GM12878 (cell line): ENCODE measurements around the gene ARID4B. TPM values are rescaled to one million over a fixed set of nuclear protein-coding genes. Genes with fewer than 3 reads are reported as not detected.
"Not testable (repeated sequence)": the region's sequence is repeated elsewhere in the genome, so short reads cannot be mapped to it uniquely, and the experiment has no call there.

Source experiments
- ATAC-seq: fragments of 200-7000 bp; cut with Tn5 transposase; 3 replicates; pipeline ENCODE4 v1.9.1; 2020; ENCODE audit warnings: mild to moderate bottlenecking, moderate library complexity
- BruUV-seq: library from RNA; stranded (reverse); fragments of 400-500 nt; replicated peaks from 2 replicates; lab custom pipeline; 2021; lab: Mats Ljungman, UMichigan
- CTCF ChIA-PET: fragments of 300-600 bp; sonication (Branson Sonifier 250); formaldehyde crosslinking; extraction: SDS; loops from one replicate; lab custom pipeline; 2021; ENCODE audit warnings: inconsistent platforms; lab: Yijun Ruan, JAX
- POLR2A ChIA-PET: fragments of 350-600 bp; formaldehyde crosslinking; extraction: SDS; loops from one replicate; lab custom pipeline; 2021; ENCODE audit warnings: inconsistent platforms; lab: Charles Lee
- RAD21 ChIA-PET: fragments of 300-600 bp; sonication (Branson Sonifier 250); formaldehyde crosslinking; loops from one replicate; lab custom pipeline; 2023; ENCODE audit warnings: antibody characterized with exemption; ENCODE audit not compliant: unreplicated experiment; lab: Charles Lee
- SMC1A ChIA-PET: fragments of 300-600 bp; sonication (Branson Sonifier 250); formaldehyde crosslinking; loops from one replicate; lab custom pipeline; 2023; ENCODE audit not compliant: unreplicated experiment, uncharacterized antibody; lab: Charles Lee
- DNase-seq: peaks from one replicate; pipeline ENCODE4 v3.0.0-alpha.2; 2011; ENCODE audit warnings: low read depth, low spot score
- FAIRE-seq: peaks from 3 replicates; lab custom pipeline; 2011; peaks lifted over from hg19 to GRCh38; lab: Jason Lieb, UNC
- H2AFZ ChIP-seq: 2 replicates; pipeline ENCODE4 v1.6.0; 2011; ENCODE audit warnings: low read depth, low read length, control low read depth; ENCODE audit not compliant: control insufficient read depth
- H3K27ac ChIP-seq: 2 replicates; pipeline ENCODE4 v1.5.1; 2011; ENCODE audit warnings: control low read depth; ENCODE audit not compliant: control insufficient read depth, insufficient read depth
- H3K27me3 ChIP-seq, 2 experiments: replicated peaks in 1 of 2; 2 replicates each; pipeline versions ENCODE4 v1.6.0 to v1.6.1; 2011; ENCODE audit warnings: low read length in 1 of 2; ENCODE audit not compliant: control insufficient read depth in 2 of 2, insufficient read depth in 2 of 2
- H3K36me3 ChIP-seq, 2 experiments: 2 replicates each; pipeline ENCODE4 v1.5.1; 2011; ENCODE audit warnings: low read length in 1 of 2; ENCODE audit not compliant: control insufficient read depth in 2 of 2, insufficient read depth in 2 of 2
- H3K4me1 ChIP-seq: 2 replicates; pipeline ENCODE4 v1.6.1; 2011; ENCODE audit warnings: mild to moderate bottlenecking, low read length, moderate library complexity, mixed read lengths; ENCODE audit not compliant: control insufficient read depth, insufficient read depth
- H3K4me2 ChIP-seq: 2 replicates; pipeline ENCODE4 v1.6.0; 2011; ENCODE audit warnings: control low read depth; ENCODE audit not compliant: control insufficient read depth, insufficient read depth
- H3K4me3 ChIP-seq: fragments of 200-600 bp; sonication (generic); 2 replicates; pipeline ENCODE4 v1.5.1; 2016
- H3K79me2 ChIP-seq: 2 replicates; pipeline ENCODE4 v1.6.0; 2011; ENCODE audit warnings: low read length; ENCODE audit not compliant: control insufficient read depth, insufficient read depth
- H3K9ac ChIP-seq: 2 replicates; pipeline ENCODE4 v1.8.0; 2011; ENCODE audit warnings: low read length, control low read depth, mixed read lengths; ENCODE audit not compliant: control insufficient read depth, insufficient read depth
- H3K9me3 ChIP-seq: replicated peaks from 3 replicates; pipeline ENCODE4 v1.5.1; 2011; ENCODE audit warnings: mild to moderate bottlenecking, low read length; ENCODE audit not compliant: control insufficient read depth, insufficient read depth
- H4K20me1 ChIP-seq: 2 replicates; pipeline ENCODE4 v1.6.0; 2011; ENCODE audit not compliant: control insufficient read depth, insufficient read depth
- ETV6 ChIP-seq, 2 experiments: fragments of 450-650 bp in 1 of 2; IDR thresholded peaks in 1 of 2; conservative IDR thresholded peaks in 1 of 2; 2 replicates each; pipeline ENCODE4 v1.6.1; 2014; ENCODE audit warnings: antibody characterized with exemption in 1 of 2, borderline replicate concordance in 1 of 2, low read depth in 1 of 2, mild to moderate bottlenecking in 1 of 2, moderate library complexity in 1 of 2
- WGBS: methylation state at CpG from one replicate; pipeline ENCODE4 v1.1.6; 2016; ENCODE audit warnings: low lambda C conversion rate; ENCODE audit not compliant: insufficient replicate concordance, insufficient coverage; ENCODE audit errors: missing lambda C conversion rate; 5-methylcytosine and 5-hydroxymethylcytosine counted together
- in situ Hi-C: fragments of 300-500 bp; cut with MboI; formaldehyde crosslinking; loops from 9 replicates; pipeline ENCODE4 v1.14.3; 2018; ENCODE audit warnings: mixed read lengths
- intact Hi-C: fragments of 100-400 bp; cut with micrococcal nuclease; formaldehyde crosslinking; loops from one replicate; pipeline ENCODE4 v1.14.2; 2022; ENCODE audit not compliant: unreplicated experiment
- polyA plus RNA-seq, 11 experiments: library from polyadenylated mRNA; depleted of rRNA in 4 of 11; unstranded in 6 of 11; stranded (reverse) in 5 of 11; fragments of >200 nt; fragmentation: Nextera tagmentation in 4 of 11; fragmentation: Illumina TruSeq in 1 of 11; extraction: Ambion mirVana in 4 of 11; extraction: Trizol in 1 of 11; gene quantifications; 1 replicate in 1 of 11; 2 replicates in 10 of 11; pipeline versions ENCODE4 v1.2.1 to v1.2.3, GENCODE V29; 2011 to 2016; ENCODE audit warnings: inconsistent platforms in 2 of 11, missing spikeins in 2 of 11, low read depth in 1 of 11
- total RNA-seq, 4 experiments: library from RNA; depleted of rRNA in 3 of 4; stranded (reverse); fragments of >200 nt in 3 of 4; fragmentation: Illumina TruSeq in 1 of 4; extraction: Trizol in 1 of 4; gene quantifications; 2 replicates each; pipeline versions ENCODE4 v1.2.1 to v1.2.3, GENCODE V29; 2013 to 2021
- TF ChIP-seq, protein P1 (sequence below): fragments of 450-650 bp; IDR thresholded peaks from 2 replicates; pipeline ENCODE4 v1.6.1; 2016; ENCODE audit warnings: mild to moderate bottlenecking
- TF ChIP-seq, protein P2 (sequence below): IDR thresholded peaks from 2 replicates; pipeline ENCODE4 v1.6.1; 2012; ENCODE audit warnings: low read depth, low read length, improper control_type of control experiment

Gene ARID4B
- total and polyA plus RNA-seq, 10 of the 15 experiments (the other 5 are each of a cell fraction or from before 2014, with no cell fraction given), result 13.6 to 39.1 (median 28.0) TPM

DNA sequence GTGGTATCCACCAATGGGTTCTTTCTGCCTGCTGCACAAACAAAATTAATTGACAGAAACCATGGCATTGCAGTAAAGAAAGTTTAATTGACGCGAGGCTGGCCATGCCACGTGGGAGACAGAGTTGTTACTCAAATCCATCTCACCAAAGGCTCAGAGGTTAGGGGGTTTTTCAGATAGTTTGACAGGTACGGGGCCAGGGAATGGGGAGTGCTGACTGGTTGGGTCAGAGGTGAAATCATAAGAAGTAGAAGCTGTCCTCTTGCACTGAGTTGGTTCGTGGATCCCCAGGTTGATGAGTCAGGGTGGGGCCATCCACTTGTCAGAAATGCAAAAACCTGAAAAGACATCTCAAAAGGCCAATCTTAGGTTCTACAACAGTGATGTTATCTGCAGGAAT, 38.3 kb upstream of the ARID4B start:
- 20% methylated on average over 5 of the region's 5 CpGs for WGBS
- SMC1A ChIA-PET, result interaction anchor here (1.8 kb wide), 1 partner anchor 49 kb away, joined by 7 read pairs; no protein-coding TSS in a partner anchor
- peaks cover 13% of the 10 kb centered on the region for H3K79me2 ChIP-seq
- RAD21 ChIA-PET, result no interaction called here
- peak; percentile 16 for ATAC-seq
- in situ Hi-C loops, result no loop called here
- intact Hi-C loops, result no loop called here
- no peak overlapping the region for H3K9ac ChIP-seq
- no peak for TF ChIP-seq ETV6 (conservative IDR thresholded peaks at IDR 0.05 in 1 of 2, IDR thresholded peaks at IDR 0.05 in 1 of 2; ENCODE audit: borderline replicate concordance in 1 of 2, low read depth in 1 of 2)
- TF ChIP-seq, protein P1, sequence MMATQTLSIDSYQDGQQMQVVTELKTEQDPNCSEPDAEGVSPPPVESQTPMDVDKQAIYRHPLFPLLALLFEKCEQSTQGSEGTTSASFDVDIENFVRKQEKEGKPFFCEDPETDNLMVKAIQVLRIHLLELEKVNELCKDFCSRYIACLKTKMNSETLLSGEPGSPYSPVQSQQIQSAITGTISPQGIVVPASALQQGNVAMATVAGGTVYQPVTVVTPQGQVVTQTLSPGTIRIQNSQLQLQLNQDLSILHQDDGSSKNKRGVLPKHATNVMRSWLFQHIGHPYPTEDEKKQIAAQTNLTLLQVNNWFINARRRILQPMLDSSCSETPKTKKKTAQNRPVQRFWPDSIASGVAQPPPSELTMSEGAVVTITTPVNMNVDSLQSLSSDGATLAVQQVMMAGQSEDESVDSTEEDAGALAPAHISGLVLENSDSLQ, result peak; percentile 35; the same call in 1 of the 2 replicates
- TF ChIP-seq, protein P2, sequence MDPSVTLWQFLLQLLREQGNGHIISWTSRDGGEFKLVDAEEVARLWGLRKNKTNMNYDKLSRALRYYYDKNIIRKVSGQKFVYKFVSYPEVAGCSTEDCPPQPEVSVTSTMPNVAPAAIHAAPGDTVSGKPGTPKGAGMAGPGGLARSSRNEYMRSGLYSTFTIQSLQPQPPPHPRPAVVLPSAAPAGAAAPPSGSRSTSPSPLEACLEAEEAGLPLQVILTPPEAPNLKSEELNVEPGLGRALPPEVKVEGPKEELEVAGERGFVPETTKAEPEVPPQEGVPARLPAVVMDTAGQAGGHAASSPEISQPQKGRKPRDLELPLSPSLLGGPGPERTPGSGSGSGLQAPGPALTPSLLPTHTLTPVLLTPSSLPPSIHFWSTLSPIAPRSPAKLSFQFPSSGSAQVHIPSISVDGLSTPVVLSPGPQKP, result no peak
- POLR2A ChIA-PET, result interaction anchor here (1.4 to 1.8 kb wide), 2 partner anchors 10 to 15 kb away, joined by 3 to 5 read pairs; no protein-coding TSS in a partner anchor
- H4K20me1 ChIP-seq, result no peaks in the 10 kb centered on the region
- H3K9me3 ChIP-seq, result no peaks in the 10 kb centered on the region
- H3K27me3 ChIP-seq, result no peaks in the 10 kb centered on the region
- peak overlapping the region; percentile 50; the same call in 1 of the 2 replicates for H3K4me2 ChIP-seq
- no peak for DNase-seq
- FAIRE-seq, result peak; percentile 7
- CTCF ChIA-PET, result no interaction called here
- no peaks in the 10 kb centered on the region for H3K4me1 ChIP-seq
- BruUV-seq, result no TSS peak
- no peak overlapping the region for H3K27ac ChIP-seq
- H2AFZ ChIP-seq, result peak overlapping the region; percentile 97
- peak overlapping the region; percentile 74 for H3K4me3 ChIP-seq
- no peaks in the 10 kb centered on the region; a peak in 1 of 4 replicates for H3K36me3 ChIP-seq

DNA sequence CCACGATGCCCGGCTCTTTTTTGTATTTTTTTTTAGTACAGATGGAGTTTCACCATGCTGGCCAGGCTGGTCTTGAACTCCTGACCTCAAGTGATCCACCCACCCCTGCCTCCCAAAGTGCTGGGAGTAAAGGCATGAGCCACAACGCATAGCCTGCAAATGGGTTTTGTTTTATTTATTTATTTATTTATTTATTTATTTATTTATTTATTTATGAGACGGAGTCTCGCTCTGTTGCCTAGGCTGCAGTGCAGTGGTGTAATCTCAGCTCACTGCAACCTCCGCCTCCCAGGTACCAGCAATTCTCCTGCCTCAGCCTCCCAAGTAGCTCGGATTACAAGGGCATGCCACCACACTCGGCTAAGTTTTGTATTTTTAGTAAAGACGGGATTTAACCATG, 36.2 kb upstream of the ARID4B start:
- H3K79me2 ChIP-seq, H3K4me1 ChIP-seq, H4K20me1 ChIP-seq, H3K4me2 ChIP-seq, ATAC-seq, SMC1A ChIA-PET, H3K4me3 ChIP-seq, H3K9me3 ChIP-seq, FAIRE-seq, H3K27ac ChIP-seq, H3K27me3 ChIP-seq, H2AFZ ChIP-seq, RAD21 ChIA-PET, intact Hi-C loops, in situ Hi-C loops, DNase-seq, BruUV-seq, H3K9ac ChIP-seq, H3K36me3 ChIP-seq: not testable (repeated sequence)
- CTCF ChIA-PET, result interaction anchor here (0.6 to 0.8 kb wide), 2 partner anchors 33 to 57 kb away, joined by 3 read pairs; no protein-coding TSS in a partner anchor
- 88% methylated on average over 9 of the region's 9 CpGs for WGBS
- POLR2A ChIA-PET, result interaction anchor here (0.6 to 1.0 kb wide), 3 partner anchors 36 to 505 kb away, joined by 3 to 4 read pairs (median 3); partner anchors contain the start of genes ARID4B and GGPS1
